Measurements from ENCODE around the gene ZNF485.

Gene ZNF485

GRCh38 chr10:43573250-43574000, 32.8 kb upstream of the ZNF485 start:
- no peaks in the 10 kb centered on the region for H4K20me1 ChIP-seq (ENCODE audit: insufficient read depth)
- H3K4me3 ChIP-seq (IDR thresholded peaks at IDR 0.05; ENCODE audit: insufficient read depth, low read depth, low read length) = no peak overlapping the region
- no peak for TF ChIP-seq CTCF (conservative IDR thresholded peaks at IDR 0.05; ENCODE audit: low read depth, low read length)

DNA sequence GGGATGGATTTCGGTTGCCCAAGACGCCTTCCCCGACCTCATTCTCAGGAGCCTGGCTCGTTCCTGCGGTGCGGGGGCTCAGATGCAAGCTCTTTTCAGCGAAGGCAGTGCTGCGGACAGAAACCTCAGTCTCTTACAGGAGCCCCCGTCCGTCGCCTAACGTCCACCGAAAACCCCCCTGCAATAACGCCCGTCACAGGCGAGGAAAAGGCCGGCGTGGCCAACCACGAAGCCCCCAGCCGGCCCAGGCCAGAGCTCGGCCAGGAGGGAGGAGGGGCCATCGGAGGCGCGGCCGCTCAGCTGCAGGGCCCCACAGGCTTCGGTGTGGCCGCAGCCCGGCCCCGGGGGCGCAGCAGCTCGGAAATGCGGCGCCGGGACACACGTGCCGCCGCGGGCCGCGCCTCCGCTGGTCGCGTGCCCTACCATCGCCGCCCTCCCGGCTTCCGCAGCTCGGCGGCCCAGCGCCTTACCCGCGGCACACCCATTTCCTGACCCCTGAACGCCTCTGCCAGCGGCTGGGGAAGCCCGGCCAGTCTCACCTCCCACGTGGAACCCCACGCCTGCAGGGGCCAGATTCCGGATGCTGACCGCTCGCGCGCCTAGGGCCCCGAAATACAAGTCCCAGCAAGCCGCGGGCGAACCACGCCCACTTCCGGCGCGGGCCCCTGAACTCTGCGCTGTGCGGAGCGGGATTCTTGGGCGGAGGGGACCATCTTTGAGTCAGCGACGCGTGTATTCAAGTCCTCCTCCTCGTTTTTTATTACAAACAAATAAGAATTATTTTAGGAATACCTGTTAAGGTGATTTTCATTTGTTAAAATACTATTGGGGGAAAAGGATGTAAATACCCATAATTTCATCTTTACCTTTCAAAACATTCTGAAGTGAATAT, 32.0 kb upstream of the ZNF485 start, which contains the start of gene ZNF239:
Gene ZNF239 (minus strand): TSS at position 616 of the 892 bp plus-strand sequence. CDS start 16,537 bp downstream, outside the sequence.
- H3K4me1 ChIP-seq (ENCODE audit: low read depth, poor library complexity, severe bottlenecking) = no peaks in the 10 kb centered on the region
- no peak within 1 kb of the TSS for H2AFZ ChIP-seq (ENCODE audit: low read depth)
- no peak within 1 kb of the TSS for H3K27ac ChIP-seq
- H3K9ac ChIP-seq = no peak within 1 kb of the TSS
- H3K79me2 ChIP-seq (ENCODE audit: insufficient read depth, low read depth) = no peaks in the 10 kb centered on the region
- TF ChIP-seq CTCF (conservative IDR thresholded peaks at IDR 0.05; ENCODE audit: low read depth, low read length) = no peak
- H3K4me3 ChIP-seq (IDR thresholded peaks at IDR 0.05; ENCODE audit: insufficient read depth, low read depth, low read length) = no peak within 1 kb of the TSS
- H3K4me2 ChIP-seq = no peak within 1 kb of the TSS
- no peaks in the 10 kb centered on the region for H4K20me1 ChIP-seq (ENCODE audit: insufficient read depth)
- no peaks in the 10 kb centered on the region for H3K27me3 ChIP-seq (ENCODE audit: insufficient read depth, low read depth)
- no peaks in the 10 kb centered on the region for H3K36me3 ChIP-seq (ENCODE audit: insufficient read depth)

More at GRCh38 chr10:43573250-43574000, 32.8 kb upstream of the ZNF485 start:
- Histone ChIP-seq H2AFZ (ENCODE audit: low read depth) (no peak overlapping the region), H3K27me3 (ENCODE audit: insufficient read depth, low read depth) (no peaks in the 10 kb centered on the region), H3K36me3 (ENCODE audit: insufficient read depth) (no peaks in the 10 kb centered on the region), H3K4me1 (ENCODE audit: low read depth, poor library complexity, severe bottlenecking) (no peaks in the 10 kb centered on the region), H3K9ac (no peak overlapping the region), H3K27ac (no peak overlapping the region), H3K4me2 (no peak overlapping the region), H3K79me2 (ENCODE audit: insufficient read depth, low read depth) (no peaks in the 10 kb centered on the region)

GRCh38 chr10:43574906-43575305, 31.3 kb upstream of the ZNF485 start:
- no peak overlapping the region for H3K4me2 ChIP-seq
- no peak for TF ChIP-seq CTCF (conservative IDR thresholded peaks at IDR 0.05; ENCODE audit: low read depth, low read length)
- no peak overlapping the region for H3K4me3 ChIP-seq (IDR thresholded peaks at IDR 0.05; ENCODE audit: insufficient read depth, low read depth, low read length)
- no peaks in the 10 kb centered on the region for H4K20me1 ChIP-seq (ENCODE audit: insufficient read depth)
- no peak overlapping the region for H2AFZ ChIP-seq (ENCODE audit: low read depth)
- H3K79me2 ChIP-seq (ENCODE audit: insufficient read depth, low read depth) = no peaks in the 10 kb centered on the region
- no peaks in the 10 kb centered on the region for H3K36me3 ChIP-seq (ENCODE audit: insufficient read depth)
- no peaks in the 10 kb centered on the region for H3K27me3 ChIP-seq (ENCODE audit: insufficient read depth, low read depth)
- no peaks in the 10 kb centered on the region for H3K4me1 ChIP-seq (ENCODE audit: low read depth, poor library complexity, severe bottlenecking)
- H3K27ac ChIP-seq = no peak overlapping the region
- no peak overlapping the region for H3K9ac ChIP-seq

GRCh38 chr10:43576062-43576461, 30.2 kb upstream of the ZNF485 start:
- no peak for TF ChIP-seq CTCF (conservative IDR thresholded peaks at IDR 0.05; ENCODE audit: low read depth, low read length)
- H3K36me3 ChIP-seq (ENCODE audit: insufficient read depth) = no peaks in the 10 kb centered on the region
- H3K9ac ChIP-seq = no peak overlapping the region
- H2AFZ ChIP-seq (ENCODE audit: low read depth) = no peak overlapping the region
- no peaks in the 10 kb centered on the region for H3K27me3 ChIP-seq (ENCODE audit: insufficient read depth, low read depth)
- no peaks in the 10 kb centered on the region for H4K20me1 ChIP-seq (ENCODE audit: insufficient read depth)
- no peak overlapping the region for H3K27ac ChIP-seq
- no peak overlapping the region for H3K4me3 ChIP-seq (IDR thresholded peaks at IDR 0.05; ENCODE audit: insufficient read depth, low read depth, low read length)
- no peak overlapping the region for H3K4me2 ChIP-seq
- H3K79me2 ChIP-seq (ENCODE audit: insufficient read depth, low read depth) = no peaks in the 10 kb centered on the region
- no peaks in the 10 kb centered on the region for H3K4me1 ChIP-seq (ENCODE audit: low read depth, poor library complexity, severe bottlenecking)

All from KMS-11 (cell line).